Ishikawa (cell line): ENCODE data around the gene PIAS3.

Experiments
- CEBPB ChIP-seq: IDR thresholded peaks from 2 replicates; pipeline ENCODE4 v1.6.1; 2012
- CREB1 ChIP-seq: IDR thresholded peaks from 2 replicates; pipeline ENCODE4 v1.6.1; 2012; ENCODE audit warnings: low read depth
- EGR1 ChIP-seq: IDR thresholded peaks from 2 replicates; pipeline ENCODE4 v1.6.1; 2012
- EP300 ChIP-seq: IDR thresholded peaks from 2 replicates; pipeline ENCODE4 v1.6.1; 2012; ENCODE audit warnings: borderline replicate concordance
- FOXM1 ChIP-seq: IDR thresholded peaks from 2 replicates; pipeline ENCODE4 v1.6.1; 2012; ENCODE audit warnings: low read depth, borderline replicate concordance
- NFIC ChIP-seq: IDR thresholded peaks from 2 replicates; pipeline ENCODE4 v1.6.1; 2012
- RAD21 ChIP-seq: IDR thresholded peaks from 2 replicates; pipeline ENCODE4 v1.6.1; 2012; ENCODE audit warnings: low read depth
- REST ChIP-seq: IDR thresholded peaks from 2 replicates; pipeline ENCODE4 v1.6.1; 2012; ENCODE audit warnings: low read depth, mild to moderate bottlenecking
- TAF1 ChIP-seq: IDR thresholded peaks from 2 replicates; pipeline ENCODE4 v1.6.1; 2012; ENCODE audit warnings: low read depth, mild to moderate bottlenecking
- TCF12 ChIP-seq: IDR thresholded peaks from 2 replicates; pipeline ENCODE4 v1.6.1; 2012; ENCODE audit warnings: low read depth
- TEAD4 ChIP-seq: IDR thresholded peaks from 2 replicates; pipeline ENCODE4 v1.6.1; 2012
- USF1 ChIP-seq: IDR thresholded peaks from 2 replicates; pipeline ENCODE4 v1.6.1; 2012
- YY1 ChIP-seq: IDR thresholded peaks from 2 replicates; pipeline ENCODE4 v1.6.1; 2012; ENCODE audit warnings: low read depth
- ZBTB7A ChIP-seq: IDR thresholded peaks from 2 replicates; pipeline ENCODE4 v1.6.1; 2012; ENCODE audit warnings: low read depth
- TF ChIP-seq, protein P1 (sequence below): IDR thresholded peaks from 2 replicates; pipeline ENCODE4 v1.6.1; 2012

PIAS3 gene

GRCh38 chr1:145859491-145860023 lies 676 bp upstream of the PIAS3 start:
- TF ChIP-seq USF1: no peak
- TF ChIP-seq REST: no peak
- TF ChIP-seq CEBPB: no peak
- TF ChIP-seq, protein P1, sequence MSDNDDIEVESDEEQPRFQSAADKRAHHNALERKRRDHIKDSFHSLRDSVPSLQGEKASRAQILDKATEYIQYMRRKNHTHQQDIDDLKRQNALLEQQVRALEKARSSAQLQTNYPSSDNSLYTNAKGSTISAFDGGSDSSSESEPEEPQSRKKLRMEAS: 0 out of 2 replicates have a peak, but pooled peaks have one; percentile 13
- peak; percentile 11; the same call in 1 of the 2 replicates for TF ChIP-seq EGR1
- TF ChIP-seq CREB1: no peak
- TF ChIP-seq ZBTB7A: no peak

GRCh38 chr1:145858238-145858900 lies 512 bp downstream of the PIAS3 start:
- TF ChIP-seq TAF1 (no peak), ZBTB7A (peak; percentile 72; the same call in 1 of the 2 replicates)

DNA sequence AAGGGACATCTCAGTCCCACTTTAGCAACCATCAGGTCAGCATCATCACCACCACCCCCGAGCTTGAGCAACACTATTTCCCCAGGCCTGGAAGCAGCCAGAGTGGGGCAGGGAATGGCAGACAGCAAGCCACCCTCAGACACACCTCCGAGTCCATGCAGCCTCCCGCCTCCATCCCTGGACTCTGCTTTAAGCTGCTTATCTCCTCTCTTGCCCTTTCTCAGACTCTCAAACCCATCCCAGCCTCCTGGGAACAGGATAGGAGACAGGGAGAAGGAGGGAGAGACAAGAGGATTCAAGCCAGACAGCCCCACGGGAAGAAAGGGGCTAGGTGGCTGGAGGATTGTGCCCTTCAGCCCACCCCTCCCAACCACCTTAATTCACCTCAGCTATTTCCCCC lies 1.7 kb downstream of the PIAS3 start:
- TF ChIP-seq, protein P1: no peak
- TF ChIP-seq EP300: no peak
- no peak for TF ChIP-seq EGR1
- no peak for TF ChIP-seq TCF12
- no peak for TF ChIP-seq ZBTB7A
- no peak for TF ChIP-seq RAD21
- TF ChIP-seq REST: no peak
- TF ChIP-seq YY1: no peak
- no peak for TF ChIP-seq CREB1
- no peak for TF ChIP-seq TEAD4
- no peak for TF ChIP-seq NFIC
- TF ChIP-seq USF1: no peak
- TF ChIP-seq TAF1: no peak
- TF ChIP-seq CEBPB: no peak
- no peak for TF ChIP-seq FOXM1

GRCh38 chr1:145855426-145855948 lies 3.4 kb downstream of the PIAS3 start:
- TF ChIP-seq NFIC (no peak), CEBPB (no peak), USF1 (no peak), RAD21 (no peak), REST (no peak), CREB1 (no peak), TAF1 (no peak), ZBTB7A (no peak), YY1 (no peak), TEAD4 (no peak), TCF12 (no peak), EGR1 (no peak), EP300 (no peak), FOXM1 (no peak)
- TF ChIP-seq, protein P1: no peak
